NB4 (cell line): ENCODE measurements around the gene ACOT7.

Experiments
- MYC ChIP-seq: IDR thresholded peaks from 2 replicates; pipeline ENCODE4 v1.6.1; 2011; ENCODE audit warnings: low read depth, low read length
- POLR2A ChIP-seq: IDR thresholded peaks from 2 replicates; pipeline ENCODE4 v1.6.1; 2011; ENCODE audit warnings: mild to moderate bottlenecking; ENCODE audit not compliant: insufficient read length; ENCODE audit errors: extremely low read depth
- TF ChIP-seq, protein P1 (sequence below): IDR thresholded peaks from one replicate; pipeline ENCODE4 v1.5.1; 2012; ENCODE audit warnings: low read depth, low read length

GRCh38 chr1:6233376-6233775 lies 160.2 kb downstream of the ACOT7 start:
- TF ChIP-seq, protein P1, sequence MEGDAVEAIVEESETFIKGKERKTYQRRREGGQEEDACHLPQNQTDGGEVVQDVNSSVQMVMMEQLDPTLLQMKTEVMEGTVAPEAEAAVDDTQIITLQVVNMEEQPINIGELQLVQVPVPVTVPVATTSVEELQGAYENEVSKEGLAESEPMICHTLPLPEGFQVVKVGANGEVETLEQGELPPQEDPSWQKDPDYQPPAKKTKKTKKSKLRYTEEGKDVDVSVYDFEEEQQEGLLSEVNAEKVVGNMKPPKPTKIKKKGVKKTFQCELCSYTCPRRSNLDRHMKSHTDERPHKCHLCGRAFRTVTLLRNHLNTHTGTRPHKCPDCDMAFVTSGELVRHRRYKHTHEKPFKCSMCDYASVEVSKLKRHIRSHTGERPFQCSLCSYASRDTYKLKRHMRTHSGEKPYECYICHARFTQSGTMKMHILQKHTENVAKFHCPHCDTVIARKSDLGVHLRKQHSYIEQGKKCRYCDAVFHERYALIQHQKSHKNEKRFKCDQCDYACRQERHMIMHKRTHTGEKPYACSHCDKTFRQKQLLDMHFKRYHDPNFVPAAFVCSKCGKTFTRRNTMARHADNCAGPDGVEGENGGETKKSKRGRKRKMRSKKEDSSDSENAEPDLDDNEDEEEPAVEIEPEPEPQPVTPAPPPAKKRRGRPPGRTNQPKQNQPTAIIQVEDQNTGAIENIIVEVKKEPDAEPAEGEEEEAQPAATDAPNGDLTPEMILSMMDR, result no peak
- TF ChIP-seq MYC (no peak), POLR2A (no peak)
